Esophagus squamous epithelium (tissue), 5 donors: Measurements from ENCODE around the gene FAM163B. TPM values are rescaled to one million over a fixed set of nuclear protein-coding genes. Genes with fewer than 3 reads are reported as not detected.

Experiments
- DNase-seq: peaks from one replicate; lab custom pipeline; 2025; lab: John Stamatoyannopoulos, UW
- H3K27ac ChIP-seq, 4 donors: fragments of 200-600 bp; sonication (generic); one replicate each; pipeline ENCODE4 v1.5.1; 2016 to 2019; ENCODE audit warnings: mild to moderate bottlenecking in 1 of 4
- H3K27me3 ChIP-seq, 4 donors: fragments of 200-600 bp; sonication (generic); 1 replicate in 3 of 4; 2 replicates in 1 of 4; pipeline versions ENCODE4 v1.5.1 to v1.6.0; 2017 to 2021; ENCODE audit warnings: antibody characterized with exemption in 1 of 4
- H3K36me3 ChIP-seq, 3 donors: fragments of 200-600 bp; sonication (generic); one replicate each; pipeline ENCODE4 v1.5.1; 2016 to 2019
- H3K4me1 ChIP-seq, 3 donors: fragments of 200-600 bp; sonication (generic); one replicate each; pipeline ENCODE4 v1.5.1; 2017 to 2019
- H3K4me3 ChIP-seq, 4 donors: fragments of 200-600 bp; sonication (generic); 1 replicate in 3 of 4; 2 replicates in 1 of 4; pipeline ENCODE4 v1.5.1; 2016 to 2019; ENCODE audit warnings: mild to moderate bottlenecking in 2 of 4, moderate library complexity in 1 of 4
- H3K9me3 ChIP-seq, 3 donors: fragments of 200-600 bp; sonication (generic); one replicate each; pipeline ENCODE4 v1.5.1; 2016 to 2019
- POLR2A ChIP-seq, 4 donors: fragments of 450-650 bp; IDR thresholded peaks; one replicate each; pipeline ENCODE4 v1.6.1; 2017; ENCODE audit warnings: antibody characterized with exemption in 4 of 4, mild to moderate bottlenecking in 4 of 4, moderate library complexity in 3 of 4
- WGBS, 2 donors: methylation state at CpG; one replicate each; pipeline ENCODE4 v1.1.5; 2018; 5-methylcytosine and 5-hydroxymethylcytosine counted together
- intact Hi-C: fragments of 100-400 bp; cut with DNase I; formaldehyde crosslinking; loops from one replicate; pipeline ENCODE4 v1.15.0; 2022
- total RNA-seq, 4 donors: library from RNA; depleted of rRNA; stranded (reverse); fragments of >200 nt; gene quantifications; one replicate each; pipeline ENCODE4 v1.1.0, GENCODE V29; 2016
- TF ChIP-seq, protein P1 (sequence below), 6 experiments: fragments of 450-650 bp in 4 of 6; fragments of 200-600 bp in 2 of 6; sonication (generic) in 2 of 6; IDR thresholded peaks; one replicate each; pipeline ENCODE4 v1.5.1; 2016 to 2019; ENCODE audit warnings: antibody characterized with exemption in 6 of 6, mild to moderate bottlenecking in 4 of 6, moderate library complexity in 4 of 6
- donor health status: DM: yes; HTN: yes; CAD: no.

The FAM163B gene
- total RNA-seq, 4 donors from 2014 or later = not detected

DNA sequence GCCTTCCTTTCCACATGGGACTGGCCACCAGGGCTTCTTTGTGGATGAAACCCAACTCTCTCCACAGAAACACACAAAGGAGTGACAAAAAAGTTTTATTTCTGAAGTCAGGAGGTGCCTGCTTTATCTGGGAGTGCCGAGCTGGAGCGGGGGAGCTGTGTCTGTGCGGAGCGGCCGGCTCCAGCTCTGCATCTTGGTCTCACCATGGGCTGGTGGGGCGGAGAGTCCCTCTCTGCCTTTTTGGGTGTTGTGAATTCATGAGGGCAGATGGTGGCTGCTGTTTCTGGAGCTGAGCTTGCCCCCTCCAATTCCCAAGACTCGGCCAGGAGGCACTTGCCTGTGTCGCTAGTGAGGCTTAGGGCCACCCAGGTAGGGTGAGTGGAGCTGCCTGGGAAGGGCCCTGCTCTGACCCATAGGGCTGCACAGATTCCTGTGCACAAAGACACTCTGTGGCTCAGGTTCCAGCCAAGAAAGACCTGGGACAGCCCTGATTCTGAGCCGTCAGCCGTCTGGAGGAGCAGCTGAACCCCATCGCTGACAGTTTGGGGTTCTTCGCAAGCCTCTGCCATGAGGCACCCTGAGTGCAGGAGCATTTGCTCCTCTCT is 28.4 kb upstream of the FAM163B start:
- WGBS, 2 donors = 80% methylated on average over 1 of the region's 12 CpGs; no CpG with 5 or more reads in 1 of the 2 donors
- TF ChIP-seq POLR2A (IDR thresholded peaks at IDR 0.05) = no peak
- TF ChIP-seq, protein P1, sequence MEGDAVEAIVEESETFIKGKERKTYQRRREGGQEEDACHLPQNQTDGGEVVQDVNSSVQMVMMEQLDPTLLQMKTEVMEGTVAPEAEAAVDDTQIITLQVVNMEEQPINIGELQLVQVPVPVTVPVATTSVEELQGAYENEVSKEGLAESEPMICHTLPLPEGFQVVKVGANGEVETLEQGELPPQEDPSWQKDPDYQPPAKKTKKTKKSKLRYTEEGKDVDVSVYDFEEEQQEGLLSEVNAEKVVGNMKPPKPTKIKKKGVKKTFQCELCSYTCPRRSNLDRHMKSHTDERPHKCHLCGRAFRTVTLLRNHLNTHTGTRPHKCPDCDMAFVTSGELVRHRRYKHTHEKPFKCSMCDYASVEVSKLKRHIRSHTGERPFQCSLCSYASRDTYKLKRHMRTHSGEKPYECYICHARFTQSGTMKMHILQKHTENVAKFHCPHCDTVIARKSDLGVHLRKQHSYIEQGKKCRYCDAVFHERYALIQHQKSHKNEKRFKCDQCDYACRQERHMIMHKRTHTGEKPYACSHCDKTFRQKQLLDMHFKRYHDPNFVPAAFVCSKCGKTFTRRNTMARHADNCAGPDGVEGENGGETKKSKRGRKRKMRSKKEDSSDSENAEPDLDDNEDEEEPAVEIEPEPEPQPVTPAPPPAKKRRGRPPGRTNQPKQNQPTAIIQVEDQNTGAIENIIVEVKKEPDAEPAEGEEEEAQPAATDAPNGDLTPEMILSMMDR (IDR thresholded peaks at IDR 0.05) = no peak
- DNase-seq = no peak
- no peaks in the 10 kb centered on the region for H3K4me1 ChIP-seq
- intact Hi-C loops = no loop called here
- H3K4me3 ChIP-seq = no peak overlapping the region
- no peaks in the 10 kb centered on the region for H3K36me3 ChIP-seq
- H3K27ac ChIP-seq = no peak overlapping the region
- peaks cover 0 to 81% (median 0%) of the 10 kb centered on the region in 4 donors for H3K27me3 ChIP-seq
- no peaks in the 10 kb centered on the region for H3K9me3 ChIP-seq

DNA sequence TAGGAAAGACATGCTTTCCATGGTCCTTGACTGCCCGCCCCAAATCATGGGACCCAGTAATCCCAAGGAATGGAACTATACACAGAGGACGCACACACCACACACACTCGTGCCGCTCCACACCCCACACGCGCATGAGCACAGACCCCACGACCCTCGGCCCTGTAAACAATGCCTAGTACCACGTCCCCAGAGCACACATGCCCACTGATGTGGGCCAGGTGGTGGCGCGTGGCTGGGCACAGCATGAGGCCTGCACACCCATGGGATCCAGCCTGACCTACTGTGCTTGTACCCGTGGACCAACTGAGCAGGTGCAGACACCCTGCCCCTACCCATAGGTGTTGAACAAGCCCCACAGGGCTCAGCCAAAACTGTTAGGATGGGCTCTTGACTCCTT is 27.7 kb upstream of the FAM163B start:
- WGBS, 2 donors = 83 to 86% methylated on average over 7 to 11 of the region's 12 CpGs
- H3K27me3 ChIP-seq = peaks cover 0 to 76% (median 0%) of the 10 kb centered on the region in 4 donors
- TF ChIP-seq, protein P1 (IDR thresholded peaks at IDR 0.05) = no peak
- TF ChIP-seq POLR2A (IDR thresholded peaks at IDR 0.05) = no peak
- intact Hi-C loops = no loop called here
- H3K9me3 ChIP-seq = no peaks in the 10 kb centered on the region
- H3K27ac ChIP-seq = no peak overlapping the region
- no peaks in the 10 kb centered on the region for H3K4me1 ChIP-seq
- no peaks in the 10 kb centered on the region for H3K36me3 ChIP-seq
- no peak for DNase-seq
- no peak overlapping the region for H3K4me3 ChIP-seq

DNA sequence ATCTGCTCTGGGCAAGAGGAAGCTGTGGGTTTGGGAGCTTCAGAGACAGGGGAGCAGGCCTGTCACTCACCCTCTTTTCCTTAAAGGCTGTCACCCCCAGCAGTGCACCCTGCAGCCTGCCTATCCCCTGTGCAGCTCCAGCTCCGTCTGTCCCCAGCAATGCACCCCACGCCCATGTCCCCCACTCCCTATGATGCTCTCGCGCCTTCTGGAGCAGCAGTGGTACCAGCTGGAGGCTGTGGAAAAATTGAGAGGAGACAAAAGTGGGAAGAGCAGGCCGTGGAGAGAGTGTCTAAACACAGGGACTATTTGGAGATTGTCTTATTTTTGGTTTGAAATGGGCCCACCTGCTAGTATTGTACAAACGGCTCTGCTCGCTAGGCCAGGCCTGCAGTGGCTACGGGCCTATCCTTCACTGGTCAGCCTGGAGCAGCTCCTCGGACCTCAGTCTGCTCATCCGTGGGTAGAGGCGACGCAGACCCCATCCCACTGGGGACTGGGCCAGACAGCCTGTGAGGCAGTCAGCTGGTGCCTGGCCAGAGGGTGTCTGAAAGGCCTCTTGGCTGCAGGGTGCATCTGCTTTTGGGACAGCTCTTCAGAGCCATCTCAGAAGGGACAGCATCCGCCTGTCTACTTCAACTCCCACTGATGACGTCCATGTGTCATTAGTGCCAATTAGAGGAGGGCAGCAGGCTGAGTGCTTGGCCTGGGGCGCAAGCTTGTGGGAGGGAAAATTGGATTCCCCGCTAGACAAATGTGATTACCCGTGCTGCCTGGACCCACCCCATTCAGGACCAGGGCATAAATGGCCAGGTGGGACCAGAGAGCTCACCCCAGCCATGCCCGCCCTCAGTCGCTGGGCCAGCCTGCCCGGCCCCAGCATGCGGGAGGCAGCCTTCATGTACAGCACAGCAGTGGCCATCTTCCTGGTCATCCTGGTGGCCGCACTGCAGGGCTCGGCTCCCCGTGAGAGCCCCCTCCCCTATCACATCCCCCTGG is 26.6 kb upstream of the FAM163B start, which contains the start of gene DBH:
DBH (plus strand) TSS at position 831 of the 999 bp plus-strand sequence; CDS start at position 840, 9 bp downstream.
- H3K36me3 ChIP-seq = no peaks in the 10 kb centered on the region
- H3K9me3 ChIP-seq = no peaks in the 10 kb centered on the region
- 0 to 77% methylated on average over 1 to 18 of the region's 24 CpGs for WGBS, 2 donors
- H3K27me3 ChIP-seq = peaks cover 0 to 72% (median 0%) of the 10 kb centered on the region in 4 donors
- intact Hi-C loops = no loop called here
- H3K4me3 ChIP-seq = no peak within 1 kb of the TSS
- TF ChIP-seq, protein P1 (IDR thresholded peaks at IDR 0.05) = no peak
- TF ChIP-seq POLR2A (IDR thresholded peaks at IDR 0.05) = no peak
- no peak for DNase-seq
- H3K4me1 ChIP-seq = no peaks in the 10 kb centered on the region
- no peak within 1 kb of the TSS for H3K27ac ChIP-seq

DNA sequence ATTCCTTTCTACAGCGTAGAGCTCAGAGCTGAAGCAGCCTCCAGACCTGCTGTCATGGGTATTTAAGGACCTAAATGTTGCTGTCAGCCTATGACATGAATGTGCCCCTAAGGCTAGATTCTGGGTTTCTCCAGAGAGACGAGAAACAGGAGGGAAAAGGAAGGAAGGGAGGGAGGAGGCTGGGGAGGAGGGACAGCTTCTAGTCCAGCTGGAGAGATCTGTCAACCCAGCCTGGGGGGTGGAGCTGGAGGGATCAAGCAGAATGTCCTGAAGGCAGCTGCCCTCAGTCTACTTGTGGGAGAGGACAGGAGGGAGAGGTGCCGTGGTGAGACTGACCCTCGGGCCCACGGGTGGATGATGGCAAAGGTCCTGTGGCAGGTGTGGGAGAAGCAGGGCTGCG is 25.9 kb upstream of the FAM163B start:
- TF ChIP-seq POLR2A (IDR thresholded peaks at IDR 0.05) = no peak
- TF ChIP-seq, protein P1 (IDR thresholded peaks at IDR 0.05) = no peak
- Histone ChIP-seq H3K36me3 (no peaks in the 10 kb centered on the region), H3K9me3 (no peaks in the 10 kb centered on the region), H3K4me1 (no peaks in the 10 kb centered on the region), H3K27me3 (peaks cover 0 to 70% (median 0%) of the 10 kb centered on the region in 4 donors), H3K27ac (no peak overlapping the region), H3K4me3 (no peak overlapping the region)
- WGBS, 2 donors = 43 to 50% methylated on average over 5 to 6 of the region's 6 CpGs
- no peak for DNase-seq
- intact Hi-C loops = no loop called here
